BJ (cell line): Measurements from ENCODE around the gene ZPBP2. TPM values are rescaled to one million over a fixed set of nuclear protein-coding genes. Genes with fewer than 3 reads are reported as not detected.

Experiments used
- CTCF ChIA-PET: fragments of 350-600 bp; formaldehyde crosslinking; extraction: SDS; loops from one replicate; lab custom pipeline; 2021; ENCODE audit warnings: antibody characterized with exemption, inconsistent platforms; lab: Yijun Ruan, JAX
- POLR2A ChIA-PET: fragments of 300-600 bp; sonication (Branson Sonifier 250); formaldehyde crosslinking; extraction: SDS; loops from one replicate; lab custom pipeline; 2021; ENCODE audit warnings: antibody characterized with exemption; lab: Charles Lee
- DNase-seq: peaks from one replicate; pipeline ENCODE4 v3.0.0-alpha.2; 2011; ENCODE audit warnings: low read depth
- H3K27me3 ChIP-seq: 2 replicates; pipeline ENCODE4 v1.6.0; 2011; ENCODE audit warnings: low read length; ENCODE audit not compliant: control insufficient read depth, insufficient read depth
- H3K36me3 ChIP-seq: 2 replicates; pipeline ENCODE4 v1.5.1; 2011; ENCODE audit warnings: low read length; ENCODE audit not compliant: control insufficient read depth, insufficient read depth
- H3K4me3 ChIP-seq: 2 replicates; pipeline ENCODE4 v1.5.1; 2011; ENCODE audit warnings: low read depth, mild to moderate bottlenecking, control low read depth, low read length
- polyA plus RNA-seq: library from polyadenylated mRNA; depleted of rRNA; stranded (reverse); fragments of >200 nt; gene quantifications from 2 replicates; pipeline ENCODE4 v1.2.3, GENCODE V29; 2011
- TF ChIP-seq, protein P1 (sequence below): IDR thresholded peaks from 2 replicates; pipeline ENCODE4 v1.5.1; 2011; ENCODE audit warnings: low read depth, mild to moderate bottlenecking, control low read depth, inconsistent platforms, low read length, moderate library complexity; ENCODE audit not compliant: insufficient read depth

ZPBP2 gene
- polyA plus RNA-seq, 1 experiment = not detected

DNA sequence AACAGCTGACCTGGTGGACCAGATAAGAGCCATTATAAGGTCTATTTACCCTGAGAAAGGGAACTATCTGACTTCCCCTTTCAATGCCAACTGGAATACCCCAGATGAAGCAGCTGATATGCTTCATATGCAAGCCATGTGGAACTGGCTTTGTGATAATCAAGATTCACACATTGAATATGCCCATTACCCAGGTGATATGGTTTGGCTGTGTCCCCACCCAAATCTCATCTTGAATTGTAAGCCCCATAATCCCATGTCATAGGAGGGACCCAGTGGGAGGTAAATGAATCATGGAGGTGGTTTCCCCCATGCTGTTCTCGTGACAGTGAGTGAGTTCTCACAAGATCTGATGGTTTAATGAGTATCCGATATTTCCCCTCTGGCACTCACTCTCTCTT lies 46.0 kb upstream of the ZPBP2 start:
- Histone ChIP-seq H3K36me3 (no peaks in the 10 kb centered on the region), H3K27me3 (no peaks in the 10 kb centered on the region), H3K4me3 (no peak overlapping the region)
- TF ChIP-seq, protein P1, sequence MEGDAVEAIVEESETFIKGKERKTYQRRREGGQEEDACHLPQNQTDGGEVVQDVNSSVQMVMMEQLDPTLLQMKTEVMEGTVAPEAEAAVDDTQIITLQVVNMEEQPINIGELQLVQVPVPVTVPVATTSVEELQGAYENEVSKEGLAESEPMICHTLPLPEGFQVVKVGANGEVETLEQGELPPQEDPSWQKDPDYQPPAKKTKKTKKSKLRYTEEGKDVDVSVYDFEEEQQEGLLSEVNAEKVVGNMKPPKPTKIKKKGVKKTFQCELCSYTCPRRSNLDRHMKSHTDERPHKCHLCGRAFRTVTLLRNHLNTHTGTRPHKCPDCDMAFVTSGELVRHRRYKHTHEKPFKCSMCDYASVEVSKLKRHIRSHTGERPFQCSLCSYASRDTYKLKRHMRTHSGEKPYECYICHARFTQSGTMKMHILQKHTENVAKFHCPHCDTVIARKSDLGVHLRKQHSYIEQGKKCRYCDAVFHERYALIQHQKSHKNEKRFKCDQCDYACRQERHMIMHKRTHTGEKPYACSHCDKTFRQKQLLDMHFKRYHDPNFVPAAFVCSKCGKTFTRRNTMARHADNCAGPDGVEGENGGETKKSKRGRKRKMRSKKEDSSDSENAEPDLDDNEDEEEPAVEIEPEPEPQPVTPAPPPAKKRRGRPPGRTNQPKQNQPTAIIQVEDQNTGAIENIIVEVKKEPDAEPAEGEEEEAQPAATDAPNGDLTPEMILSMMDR = no peak
- DNase-seq = no peak
- ChIA-PET POLR2A (no interaction called here), CTCF (interaction anchor here (0.6 to 1.2 kb wide), 2 partner anchors 9 to 200 kb away, joined by 3 read pairs; no protein-coding TSS in a partner anchor)

DNA sequence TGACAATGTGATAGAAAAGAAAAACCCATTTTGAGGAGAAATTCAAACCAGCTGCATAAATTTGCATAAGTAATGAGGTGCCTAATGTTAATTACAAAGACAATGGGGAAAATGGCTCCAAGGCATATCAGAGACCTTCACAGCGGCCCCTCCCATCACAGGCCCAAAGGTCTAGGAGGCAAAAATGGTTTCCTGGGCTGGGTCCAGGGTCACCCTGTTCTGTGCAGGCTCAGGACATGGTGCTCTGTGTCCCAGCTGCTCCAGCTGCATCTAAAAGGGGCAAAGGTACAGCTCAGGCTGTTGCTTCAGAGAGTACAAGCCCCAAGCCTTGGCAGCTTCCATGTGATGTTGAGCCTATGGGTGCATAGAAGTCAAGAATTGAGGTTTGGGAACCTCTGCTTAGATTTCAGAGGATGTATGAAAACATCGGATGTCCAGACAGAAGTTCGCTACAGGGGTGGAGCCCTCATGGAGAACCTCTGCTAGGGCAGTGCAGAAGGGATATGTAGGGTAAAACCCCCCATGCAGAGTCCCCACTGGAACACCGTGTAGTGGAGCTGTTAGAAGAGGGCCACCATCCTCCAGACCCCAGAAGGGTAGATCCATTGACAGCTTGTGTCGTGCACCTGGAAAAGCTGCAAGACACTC lies 44.5 kb upstream of the ZPBP2 start:
- DNase-seq = no peak
- peaks cover 3% of the 10 kb centered on the region; the same call in 1 of the 2 replicates for H3K27me3 ChIP-seq
- no peak overlapping the region for H3K4me3 ChIP-seq
- ChIA-PET POLR2A (no interaction called here), CTCF (no interaction called here)
- TF ChIP-seq, protein P1 = no peak
- H3K36me3 ChIP-seq = no peaks in the 10 kb centered on the region

DNA sequence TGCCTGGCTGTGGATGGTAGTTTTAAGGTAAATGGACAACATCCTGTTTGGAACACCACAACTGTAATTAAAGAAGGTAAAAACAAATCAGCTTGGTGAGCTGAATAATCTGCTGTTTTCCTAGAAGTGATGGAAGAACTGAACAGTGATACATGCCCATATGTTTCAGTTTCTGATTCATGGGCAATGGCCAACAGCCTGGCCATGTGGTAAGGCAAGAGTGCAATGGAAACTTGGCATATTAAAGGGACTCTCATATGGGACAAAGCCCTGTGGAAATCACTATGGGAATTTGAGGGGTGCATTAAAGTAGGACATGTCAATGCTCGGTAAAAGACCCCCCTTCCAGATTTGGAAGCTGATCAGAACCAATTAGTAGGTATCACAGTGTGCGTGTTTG lies 41.7 kb upstream of the ZPBP2 start:
- Histone ChIP-seq H3K27me3 (peaks cover 3% of the 10 kb centered on the region; the same call in 1 of the 2 replicates), H3K4me3 (no peak overlapping the region), H3K36me3 (no peaks in the 10 kb centered on the region)
- DNase-seq = no peak
- TF ChIP-seq, protein P1 = no peak
- ChIA-PET POLR2A (no interaction called here), CTCF (no interaction called here)

DNA sequence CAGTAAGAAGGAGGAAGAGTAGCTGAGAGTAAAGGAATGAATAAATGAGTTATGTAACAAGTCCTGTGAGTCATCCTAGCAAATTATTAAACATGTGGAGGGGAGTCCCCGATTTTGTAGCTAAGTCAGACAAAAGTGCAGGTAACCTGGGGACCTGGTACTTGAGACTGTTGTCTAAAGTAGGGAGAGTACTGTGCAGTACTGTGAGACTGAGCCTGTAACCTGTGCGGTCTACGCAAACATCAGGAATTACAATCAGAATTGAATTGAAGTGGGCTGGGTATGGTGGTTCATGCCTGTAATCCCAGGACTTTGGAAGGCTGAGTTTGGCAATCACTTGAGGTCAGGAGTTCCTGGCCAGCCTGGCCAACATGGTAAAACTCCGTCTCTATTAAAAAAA lies 39.6 kb upstream of the ZPBP2 start:
- ChIA-PET CTCF (no interaction called here), POLR2A (no interaction called here)
- no peaks in the 10 kb centered on the region for H3K36me3 ChIP-seq
- TF ChIP-seq, protein P1 = no peak
- H3K4me3 ChIP-seq = no peak overlapping the region
- peaks cover 5% of the 10 kb centered on the region; the same call in 1 of the 2 replicates for H3K27me3 ChIP-seq
- no peak for DNase-seq

DNA sequence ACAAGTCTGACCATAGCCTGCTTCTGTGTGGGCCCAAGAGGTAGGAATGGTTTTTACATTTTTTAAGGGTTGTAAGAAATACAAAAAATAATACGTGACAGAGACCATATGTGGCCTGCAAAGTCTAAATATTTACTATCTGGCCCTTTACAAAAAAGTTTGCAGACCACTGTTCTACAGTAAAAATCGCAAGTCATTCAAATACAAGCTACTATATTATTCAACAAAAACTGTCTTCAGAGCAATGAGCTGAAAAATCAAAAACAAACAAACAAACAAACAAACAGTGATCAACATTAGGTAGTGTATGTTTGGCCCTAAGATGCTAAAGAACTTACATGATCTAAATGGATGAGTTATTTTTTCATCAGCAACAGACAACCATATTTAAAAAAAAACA lies 36.4 kb upstream of the ZPBP2 start:
- no peak for DNase-seq
- Histone ChIP-seq H3K36me3 (no peaks in the 10 kb centered on the region), H3K27me3 (peaks cover 7% of the 10 kb centered on the region; the same call in 1 of the 2 replicates), H3K4me3 (no peak overlapping the region)
- CTCF ChIA-PET = no interaction called here
- TF ChIP-seq, protein P1 = no peak
- POLR2A ChIA-PET = no interaction called here
